HEK293 (cell line): ENCODE data around the gene RPRD1B.

Source experiments
- CTCF ChIP-seq: fragments of 450-650 bp; formaldehyde crosslinking; IDR thresholded peaks from 2 replicates; pipeline ENCODE4 v1.5.1; 2016; ENCODE audit warnings: missing biosample characterization, missing genetic modification characterization
- PBX3 ChIP-seq: sonication (generic); formaldehyde crosslinking; IDR thresholded peaks from 2 replicates; pipeline ENCODE4 v1.8.1; 2022; ENCODE audit warnings: mild to moderate bottlenecking, moderate library complexity, missing genetic modification reagents
- ZNF175 ChIP-seq: fragments of 450-650 bp; formaldehyde crosslinking; IDR thresholded peaks from 2 replicates; pipeline ENCODE4 v1.5.1; 2016; ENCODE audit warnings: missing biosample characterization, missing genetic modification characterization
- ZNF529 ChIP-seq: fragments of 450-650 bp; formaldehyde crosslinking; IDR thresholded peaks from 2 replicates; pipeline ENCODE4 v1.5.1; 2017; ENCODE audit warnings: missing genetic modification characterization, missing biosample characterization; ENCODE audit not compliant: insufficient replicate concordance
- ZNF830 ChIP-seq: fragments of 450-650 bp; IDR thresholded peaks from 2 replicates; pipeline ENCODE4 v1.5.0; 2018; ENCODE audit warnings: missing biosample characterization, missing genetic modification characterization, low read depth, mild to moderate bottlenecking, moderate library complexity

- TF ChIP-seq ZNF830 (tag by site-specific recombination) (no peak), CTCF (tag by site-specific recombination) (no peak), ZNF529 (tag by site-specific recombination) (no peak), ZNF175 (tag by site-specific recombination) (no peak), PBX3 (CRISPR knock-in tag) (no peak)
Observed at GRCh38 chr20:38000293-38000692, 33.3 kb upstream of the RPRD1B start.
